K562 (cell line): Measurements from ENCODE around the gene TNFSF4. TPM values are rescaled to one million over a fixed set of nuclear protein-coding genes. Genes with fewer than 3 reads are reported as not detected.

ENCODE experiments used
- DMBX1 ChIP-seq: fragments of 250-450 bp; sonication (Bioruptor Pico); IDR thresholded peaks from 2 replicates; pipeline ENCODE4 v1.8.0; 2022; ENCODE audit warnings: inconsistent platforms, mild to moderate bottlenecking, moderate library complexity, borderline replicate concordance
- E2F5 ChIP-seq: sonication (generic); formaldehyde crosslinking; IDR thresholded peaks from 2 replicates; pipeline ENCODE4 v1.8.0; 2022; ENCODE audit warnings: mild to moderate bottlenecking, missing genetic modification reagents
- ELK1 ChIP-seq: sonication (generic); formaldehyde crosslinking; IDR thresholded peaks from 2 replicates; pipeline ENCODE4 v1.8.1; 2022; ENCODE audit warnings: missing genetic modification reagents
- GMEB1 ChIP-seq: fragments of 250-450 bp; sonication (Bioruptor Pico); IDR thresholded peaks from 2 replicates; pipeline ENCODE4 v1.4.0; 2020; ENCODE audit warnings: mild to moderate bottlenecking
- GTF2A2 ChIP-seq: IDR thresholded peaks from 2 replicates; pipeline ENCODE4 v1.6.1; 2016; ENCODE audit warnings: mild to moderate bottlenecking, missing genetic modification characterization, missing compliant biosample characterization
- HDAC3 ChIP-seq: fragments of 450-650 bp; IDR thresholded peaks from 2 replicates; pipeline ENCODE4 v1.6.1; 2018; ENCODE audit warnings: borderline replicate concordance, mild to moderate bottlenecking, moderate library complexity; ENCODE audit not compliant: partially characterized antibody
- IRF9 ChIP-seq: fragments of 450-650 bp; IDR thresholded peaks from 2 replicates; pipeline ENCODE4 v1.6.1; 2016; ENCODE audit warnings: missing biosample characterization, missing genetic modification characterization
- KLF16 ChIP-seq: IDR thresholded peaks from 2 replicates; pipeline ENCODE4 v1.6.1; 2016; ENCODE audit warnings: antibody characterized with exemption
- L3MBTL2 ChIP-seq: fragments of 450-650 bp; IDR thresholded peaks from 2 replicates; pipeline ENCODE4 v1.6.1; 2016; ENCODE audit warnings: mild to moderate bottlenecking, moderate library complexity
- MCM2 ChIP-seq: fragments of 450-650 bp; IDR thresholded peaks from 2 replicates; pipeline ENCODE4 v1.6.1; 2017; ENCODE audit warnings: low read depth, mild to moderate bottlenecking
- REST ChIP-seq, 2 experiments: fragments of 450-650 bp; formaldehyde crosslinking in 1 of 2; IDR thresholded peaks; 2 replicates each; pipeline versions ENCODE4 v1.4.0 to v1.6.1; 2014 to 2020; ENCODE audit warnings: mild to moderate bottlenecking in 2 of 2, borderline replicate concordance in 1 of 2, low read depth in 1 of 2
- SMARCC2 ChIP-seq: fragments of 450-650 bp; IDR thresholded peaks from 2 replicates; pipeline ENCODE4 v1.6.1; 2017; ENCODE audit warnings: antibody characterized with exemption, moderate library complexity, mild to moderate bottlenecking, low read depth
- SP1 ChIP-seq: sonication (generic); formaldehyde crosslinking; IDR thresholded peaks from 2 replicates; pipeline ENCODE4 v1.8.1; 2022; ENCODE audit warnings: mild to moderate bottlenecking, missing genetic modification reagents
- ZKSCAN1 ChIP-seq: fragments of 150-350 bp; IDR thresholded peaks from 2 replicates; pipeline ENCODE4 v1.6.1; 2016; ENCODE audit warnings: low read depth, low read length
- ZNF584 ChIP-seq: fragments of 200-800 bp; sonication (Bioruptor generic); IDR thresholded peaks from 2 replicates; pipeline ENCODE4 v1.6.1; 2016; ENCODE audit warnings: low read depth, mild to moderate bottlenecking, missing genetic modification characterization, missing compliant biosample characterization
- polyA plus RNA-seq, 8 experiments: library from polyadenylated mRNA; depleted of rRNA in 4 of 8; stranded (reverse) in 5 of 8; unstranded in 3 of 8; fragments of >200 nt; fragmentation: Nextera tagmentation in 2 of 8; fragmentation: Illumina TruSeq in 1 of 8; extraction: Ambion mirVana in 2 of 8; extraction: Trizol in 1 of 8; gene quantifications; 2 replicates each; pipeline versions ENCODE4 v1.2.1 to v1.2.3, GENCODE V29; 2011 to 2014; ENCODE audit warnings: inconsistent platforms in 1 of 8, missing spikeins in 1 of 8
- total RNA-seq, 7 experiments: library from RNA; depleted of rRNA in 6 of 7; stranded (reverse); fragments of >200 nt in 6 of 7; fragmentation: Illumina TruSeq in 2 of 7; extraction: Trizol in 2 of 7; gene quantifications; 2 replicates each; pipeline versions ENCODE4 v1.2.1 to v1.2.3, GENCODE V29; 2011 to 2021; ENCODE audit warnings: low replicate concordance in 1 of 7

The TNFSF4 gene
- total and polyA plus RNA-seq, 9 of the 15 experiments (the other 6 are each of a cell fraction or from before 2014, with no cell fraction given) = 0.08 to 0.23 (median 0.15) TPM; not detected in 1

- peak; percentile 62; the same call in 1 of the 2 replicates for TF ChIP-seq REST (IDR thresholded peaks at IDR 0.05; ENCODE audit: borderline replicate concordance)
- TF ChIP-seq REST (CRISPR knock-in tag; IDR thresholded peaks at IDR 0.05; ENCODE audit: low read depth) = no peak
- TF ChIP-seq E2F5 (CRISPR knock-in tag) = no peak
- TF ChIP-seq ZKSCAN1 = no peak
- TF ChIP-seq IRF9 (tag) = no peak
- no peak for TF ChIP-seq GMEB1
- TF ChIP-seq SMARCC2 = no peak
- no peak for TF ChIP-seq GTF2A2
- no peak; the same call in 1 of the 2 replicates for TF ChIP-seq DMBX1
- TF ChIP-seq MCM2 = no peak
- TF ChIP-seq KLF16 = peak; percentile 57; the same call in 1 of the 2 replicates
- TF ChIP-seq SP1 (CRISPR knock-in tag) = no peak
- no peak for TF ChIP-seq ELK1 (CRISPR knock-in tag)
- TF ChIP-seq HDAC3 = no peak
- TF ChIP-seq L3MBTL2 = no peak
- TF ChIP-seq ZNF584 (CRISPR knock-in tag) = no peak
These were observed 48.2 kb upstream of the TNFSF4 start (continued) for GRCh38 chr1:173255214-173255813.
